ENCODE measurements around the gene HSPB6.

DNA sequence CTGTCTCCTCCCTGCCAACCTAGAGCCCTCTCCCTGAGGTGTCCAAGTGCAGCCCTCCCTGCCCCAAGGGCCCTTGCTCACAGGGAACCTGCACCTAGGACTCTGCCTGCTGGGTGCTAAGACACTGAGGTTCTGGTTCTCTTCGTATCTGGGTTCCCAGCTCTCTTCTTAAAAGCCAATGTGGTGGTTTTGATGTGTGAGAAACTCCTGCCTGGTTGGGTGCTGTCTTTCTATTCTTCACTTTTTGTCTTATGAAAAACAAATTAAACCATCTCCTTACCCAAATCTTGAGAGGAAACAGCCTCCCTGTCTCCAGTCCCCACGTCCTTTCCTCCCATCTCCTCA is 43.4 kb downstream of the HSPB6 start:
- TF ChIP-seq EZH2 (IDR thresholded peaks at IDR 0.05; ENCODE audit: insufficient read depth, poor library complexity, severe bottlenecking), result no peak
- TF ChIP-seq EZH2phosphoT487 (IDR thresholded peaks at IDR 0.05; ENCODE audit: insufficient read depth, low read depth), result no peak

All from GM23248 (cell line).